ENCODE data around the gene PCBP2.
"Not testable (repeated sequence)": the region's sequence is repeated elsewhere in the genome, so short reads cannot be mapped to it uniquely, and the experiment has no call there.

The PCBP2 gene

DNA sequence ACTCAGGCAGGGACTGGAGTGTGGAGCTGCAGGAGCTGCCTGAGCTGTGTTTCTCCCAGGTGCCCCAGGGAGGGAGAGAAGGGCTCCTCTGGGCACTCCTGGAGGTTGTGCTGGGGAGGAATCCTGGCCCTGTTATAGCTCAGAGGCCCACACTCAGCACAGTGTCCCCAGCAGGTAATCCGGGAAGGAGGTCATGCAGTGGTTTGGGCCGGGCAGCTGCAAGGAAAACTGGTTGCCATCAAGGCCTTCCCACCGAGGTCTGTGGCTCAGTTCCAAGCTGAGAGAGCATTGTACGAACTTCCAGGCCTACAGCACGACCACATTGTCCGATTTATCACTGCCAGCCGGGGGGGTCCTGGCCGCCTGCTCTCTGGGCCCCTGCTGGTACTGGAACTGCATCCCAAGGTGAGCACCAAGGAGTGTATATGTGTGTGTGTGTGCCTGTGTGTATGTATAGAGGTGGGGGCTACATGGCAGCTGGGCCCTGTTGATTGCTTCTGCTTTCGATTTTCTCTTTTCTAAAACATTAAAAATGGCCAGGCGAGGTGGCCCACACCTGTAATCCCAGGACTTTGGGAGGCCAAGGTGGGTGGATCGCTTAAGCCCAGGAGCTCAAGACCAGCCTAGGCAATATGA is 26.3 kb upstream of the PCBP2 start:
- Mint-ChIP-seq H3K4me3 (no peak overlapping the region), H3K27ac (no peak overlapping the region)

GRCh38 chr12:53427905-53428594 is 23.9 kb upstream of the PCBP2 start:
- H3K27me3 Mint-ChIP-seq = peaks cover 23% of the 10 kb centered on the region
- CTCF ChIA-PET = interaction anchor here (0.6 to 1.6 kb wide), 6 partner anchors 12 to 106 kb away, joined by 3 to 10 read pairs (median 4); no protein-coding TSS in a partner anchor
- no peaks in the 10 kb centered on the region for H3K9me3 Mint-ChIP-seq
- H3K4me3 Mint-ChIP-seq = no peak overlapping the region
- no peak for DNase-seq
- no peak overlapping the region for H3K27ac Mint-ChIP-seq
- H3K4me1 Mint-ChIP-seq = no peaks in the 10 kb centered on the region
- no peaks in the 10 kb centered on the region for H3K36me3 Mint-ChIP-seq

More for the DNA sequence above, 26.3 kb upstream of the PCBP2 start:
- peaks cover 8% of the 10 kb centered on the region for H3K4me1 Mint-ChIP-seq
- H3K36me3 Mint-ChIP-seq = no peaks in the 10 kb centered on the region
- H3K27me3 Mint-ChIP-seq = peaks cover 11% of the 10 kb centered on the region
- no peaks in the 10 kb centered on the region for H3K9me3 Mint-ChIP-seq
- no peak for DNase-seq
- CTCF ChIA-PET = interaction anchor here (1.1 to 7.5 kb wide), 4 partner anchors 53 to 103 kb away, joined by 3 to 162 read pairs (median 4); no protein-coding TSS in a partner anchor

DNA sequence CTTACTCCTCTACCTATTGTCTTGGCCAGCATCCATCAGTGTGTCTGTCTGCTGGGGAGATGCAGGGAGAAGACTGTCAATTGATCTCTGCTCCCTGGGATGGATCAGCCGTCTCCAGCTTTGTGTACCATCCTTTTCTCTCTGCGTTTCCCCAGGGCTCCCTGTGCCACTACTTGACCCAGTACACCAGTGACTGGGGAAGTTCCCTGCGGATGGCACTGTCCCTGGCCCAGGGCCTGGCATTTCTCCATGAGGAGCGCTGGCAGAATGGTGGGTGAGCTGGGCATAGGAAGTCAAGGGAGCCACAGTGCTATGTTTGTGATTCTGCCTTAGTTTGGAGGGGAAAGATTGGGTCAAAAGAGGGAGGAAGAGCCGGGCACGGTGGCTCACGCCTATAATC is 23.2 kb upstream of the PCBP2 start:
- H3K27ac Mint-ChIP-seq = no peak overlapping the region
- peaks cover 25% of the 10 kb centered on the region for H3K27me3 Mint-ChIP-seq
- CTCF ChIA-PET = interaction anchor here (1.6 kb wide), 1 partner anchor 76 kb away, joined by 10 read pairs; no protein-coding TSS in a partner anchor
- no peak for DNase-seq
- no peaks in the 10 kb centered on the region for H3K4me1 Mint-ChIP-seq
- H3K36me3 Mint-ChIP-seq = no peaks in the 10 kb centered on the region
- H3K9me3 Mint-ChIP-seq = no peaks in the 10 kb centered on the region
- no peak overlapping the region for H3K4me3 Mint-ChIP-seq

GRCh38 chr12:53430116-53430515 is 21.8 kb upstream of the PCBP2 start:
- DNase-seq = no peak
- CTCF ChIA-PET = interaction anchor here (1.5 to 1.9 kb wide), 4 partner anchors 9 to 107 kb away, joined by 3 to 7 read pairs (median 4); no protein-coding TSS in a partner anchor
- Mint-ChIP-seq H3K4me3 (no peak overlapping the region), H3K9me3 (no peaks in the 10 kb centered on the region), H3K27me3 (peaks cover 16% of the 10 kb centered on the region), H3K4me1 (no peaks in the 10 kb centered on the region), H3K36me3 (no peaks in the 10 kb centered on the region), H3K27ac (no peak overlapping the region)

- H3K4me1 Mint-ChIP-seq = no peaks in the 10 kb centered on the region
- no peaks in the 10 kb centered on the region for H3K9me3 Mint-ChIP-seq
- peaks cover 14% of the 10 kb centered on the region for H3K27me3 Mint-ChIP-seq
- no peaks in the 10 kb centered on the region for H3K36me3 Mint-ChIP-seq
- CTCF ChIA-PET = interaction anchor here (1.5 to 1.9 kb wide), 3 partner anchors 10 to 108 kb away, joined by 3 to 7 read pairs (median 3); no protein-coding TSS in a partner anchor
- no peak for DNase-seq
- no peak overlapping the region for H3K4me3 Mint-ChIP-seq
- no peak overlapping the region for H3K27ac Mint-ChIP-seq
Observed at GRCh38 chr12:53431187-53431586, 20.7 kb upstream of the PCBP2 start.

GRCh38 chr12:53435326-53435725 is 16.6 kb upstream of the PCBP2 start:
- H3K36me3 Mint-ChIP-seq, H3K9me3 Mint-ChIP-seq, DNase-seq, CTCF ChIA-PET, H3K4me3 Mint-ChIP-seq, H3K27ac Mint-ChIP-seq, H3K4me1 Mint-ChIP-seq: not testable (repeated sequence)
- peaks cover 18% of the 10 kb centered on the region for H3K27me3 Mint-ChIP-seq

DNA sequence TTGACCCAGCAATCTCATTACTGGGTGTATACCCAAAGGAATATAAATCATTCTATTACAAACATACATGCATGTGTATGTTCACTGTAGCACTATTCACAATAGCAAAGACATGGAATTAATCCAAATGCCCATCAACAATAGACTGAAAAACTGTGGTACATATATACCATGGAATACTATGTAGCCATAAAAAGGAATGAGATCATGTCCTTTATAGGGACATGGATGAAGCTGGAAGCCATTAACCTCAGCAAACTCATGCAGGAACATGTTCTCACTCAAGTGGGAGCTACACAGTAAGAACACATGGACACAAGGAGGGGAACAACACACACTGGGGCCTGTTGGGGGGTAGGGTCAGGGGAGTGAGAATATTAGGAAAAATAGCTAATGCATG is 12.3 kb upstream of the PCBP2 start:
- H3K9me3 Mint-ChIP-seq, DNase-seq, H3K27ac Mint-ChIP-seq, H3K27me3 Mint-ChIP-seq, H3K4me3 Mint-ChIP-seq: not testable (repeated sequence)
- Mint-ChIP-seq H3K4me1 (peaks cover 25% of the 10 kb centered on the region), H3K36me3 (peaks cover 17% of the 10 kb centered on the region)
- CTCF ChIA-PET = interaction anchor here (0.9 to 1.4 kb wide), 3 partner anchors 12 to 92 kb away, joined by 3 to 4 read pairs (median 4); no protein-coding TSS in a partner anchor

GRCh38 chr12:53441040-53441833 is 10.7 kb upstream of the PCBP2 start, which contains the start of gene PRR13:
Gene PRR13, plus strand, starts transcription at chr12:53441734. Its CDS starts 981 bp downstream, at chr12:53442715.
- H3K9me3 Mint-ChIP-seq = no peaks in the 10 kb centered on the region
- H3K27me3 Mint-ChIP-seq = peaks cover 4% of the 10 kb centered on the region
- CTCF ChIA-PET = interaction anchor here (0.8 to 1.3 kb wide), 4 partner anchors 34 to 303 kb away, joined by 3 to 4 read pairs (median 3); partner anchors contain the start of gene AAAS
- peak within 1 kb of the TSS; percentile 92 for H3K27ac Mint-ChIP-seq
- H3K4me3 Mint-ChIP-seq = peak within 1 kb of the TSS; percentile 94
- peaks cover 39% of the 10 kb centered on the region for H3K4me1 Mint-ChIP-seq
- peaks cover 29% of the 10 kb centered on the region for H3K36me3 Mint-ChIP-seq
- DNase-seq = peak; percentile 99

DNA sequence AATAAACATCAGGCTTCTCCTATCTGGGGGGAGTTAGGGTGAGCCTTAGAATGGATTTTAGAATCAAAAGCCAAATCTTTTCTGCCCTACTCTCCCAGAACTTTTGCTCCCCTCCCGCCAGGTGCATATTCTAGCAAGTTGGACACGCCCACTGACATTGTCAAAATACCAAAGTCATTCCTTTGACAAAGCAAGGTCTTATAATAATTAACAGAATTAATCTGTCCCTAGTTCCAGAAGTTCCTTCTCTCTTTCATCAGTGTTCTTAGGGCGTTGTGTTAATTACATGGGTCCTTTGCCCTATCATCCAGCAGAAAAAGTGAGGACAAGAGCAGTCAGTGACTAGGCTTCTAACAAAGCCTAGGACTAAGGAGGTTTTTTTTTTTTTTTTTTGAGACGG is 7.9 kb upstream of the PCBP2 start:
- peaks cover 43% of the 10 kb centered on the region for H3K36me3 Mint-ChIP-seq
- H3K27ac Mint-ChIP-seq = no peak overlapping the region
- CTCF ChIA-PET = no interaction called here
- peak overlapping the region; percentile 49 for H3K4me3 Mint-ChIP-seq
- DNase-seq = no peak
- H3K4me1 Mint-ChIP-seq = peaks cover 44% of the 10 kb centered on the region
- no peaks in the 10 kb centered on the region for H3K9me3 Mint-ChIP-seq
- H3K27me3 Mint-ChIP-seq = no peaks in the 10 kb centered on the region

DNA sequence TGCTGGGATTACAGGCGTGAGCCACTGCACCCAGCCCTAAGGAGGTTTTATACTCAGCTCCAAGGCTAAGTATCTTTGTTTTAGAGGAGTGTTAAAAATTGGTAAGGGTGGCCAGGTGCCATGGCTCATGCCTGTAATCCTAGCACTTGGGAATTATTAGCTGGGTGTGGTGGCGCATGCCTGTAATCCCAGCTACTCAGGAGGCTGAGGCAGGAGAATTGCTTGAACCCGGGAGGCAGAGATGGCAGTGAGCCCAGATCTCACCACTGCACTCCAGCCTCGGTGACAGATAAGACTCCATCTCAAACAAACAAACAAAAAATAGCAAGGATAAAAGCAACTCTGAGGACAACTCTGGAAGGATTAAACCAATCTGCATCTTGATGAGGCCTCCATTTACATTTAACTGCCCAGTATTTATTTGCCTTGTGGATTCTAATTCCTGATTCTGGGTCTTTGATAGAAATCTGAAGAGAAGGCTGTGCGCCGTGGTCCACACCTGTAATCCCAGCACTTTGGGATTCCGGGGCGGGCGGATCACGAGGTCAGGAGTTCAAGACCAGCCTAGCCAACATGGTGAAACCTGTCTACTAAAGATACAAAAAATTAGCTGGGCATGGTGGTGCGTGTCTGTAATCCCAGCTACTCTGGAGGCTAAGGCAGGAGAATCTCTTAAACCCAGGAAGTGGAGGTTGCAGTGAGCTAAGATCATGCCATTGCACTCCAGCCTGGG is 7.1 kb upstream of the PCBP2 start:
- DNase-seq, H3K27me3 Mint-ChIP-seq, H3K9me3 Mint-ChIP-seq, H3K4me3 Mint-ChIP-seq, H3K27ac Mint-ChIP-seq: not testable (repeated sequence)
- Mint-ChIP-seq H3K36me3 (peaks cover 43% of the 10 kb centered on the region), H3K4me1 (peaks cover 42% of the 10 kb centered on the region)
- CTCF ChIA-PET = interaction anchor here (0.6 kb wide), 1 partner anchor 92 kb away, joined by 3 read pairs; no protein-coding TSS in a partner anchor

DNA sequence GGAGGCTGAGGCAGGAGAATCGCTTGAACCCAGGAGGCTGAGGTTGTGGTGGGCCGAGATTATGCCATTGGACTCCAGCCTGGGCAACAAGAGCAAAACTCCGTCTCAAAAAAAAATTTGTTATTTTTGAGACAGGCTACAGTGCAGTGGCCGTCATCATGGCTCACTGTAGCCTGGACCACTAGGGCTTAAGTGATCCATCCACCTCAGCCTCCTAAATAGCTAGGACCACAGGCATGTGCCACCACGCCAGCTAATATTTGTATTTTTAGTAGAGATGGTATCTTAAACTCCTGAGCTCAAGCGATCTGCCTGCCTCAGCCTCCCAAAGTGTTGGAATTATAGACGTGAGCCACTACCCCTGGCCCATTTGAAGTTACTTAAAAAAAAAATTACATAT is 966 bp upstream of the PCBP2 start:
- CTCF ChIA-PET = no interaction called here
- H3K4me3 Mint-ChIP-seq = no peak overlapping the region
- H3K4me1 Mint-ChIP-seq = peaks cover 46% of the 10 kb centered on the region
- no peak for DNase-seq
- no peaks in the 10 kb centered on the region for H3K9me3 Mint-ChIP-seq
- H3K27me3 Mint-ChIP-seq = no peaks in the 10 kb centered on the region
- peaks cover 49% of the 10 kb centered on the region for H3K36me3 Mint-ChIP-seq
- no peak overlapping the region for H3K27ac Mint-ChIP-seq

GRCh38 chr12:53452159-53453077 is 516 bp downstream of the PCBP2 start:
- CTCF ChIA-PET = interaction anchor here (0.6 to 1.2 kb wide), 2 partner anchors 14 to 126 kb away, joined by 3 read pairs; no protein-coding TSS in a partner anchor
- peak; percentile 81 for DNase-seq
- H3K27me3 Mint-ChIP-seq = no peaks in the 10 kb centered on the region
- peaks cover 51% of the 10 kb centered on the region for H3K36me3 Mint-ChIP-seq
- H3K9me3 Mint-ChIP-seq = no peaks in the 10 kb centered on the region
- peak overlapping the region; percentile 99 for H3K27ac Mint-ChIP-seq
- peaks cover 41% of the 10 kb centered on the region for H3K4me1 Mint-ChIP-seq
- H3K4me3 Mint-ChIP-seq = peak overlapping the region; percentile 99
